ENCODE measurements around the gene TSC22D1.

DNA sequence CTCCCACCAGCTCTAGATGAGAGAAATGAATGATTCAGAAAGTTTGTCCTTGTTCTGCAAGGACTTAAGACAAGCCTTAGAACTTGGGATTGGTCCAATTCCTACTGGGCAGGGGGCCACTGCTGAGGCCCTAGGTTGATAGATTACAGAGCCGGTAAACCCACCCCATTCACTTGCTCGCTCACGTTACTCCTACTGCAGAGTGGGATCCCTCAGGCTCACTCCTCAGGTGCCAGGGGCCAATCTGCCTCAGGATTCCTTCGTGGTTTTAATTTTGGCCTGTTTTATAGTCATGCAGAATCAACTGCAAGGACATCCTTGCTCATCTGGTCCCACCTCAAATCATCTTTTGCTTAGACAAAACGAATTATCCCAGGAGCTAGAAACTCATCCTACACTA lies 143.5 kb downstream of the TSC22D1 start:
- TF ChIP-seq, protein P1, sequence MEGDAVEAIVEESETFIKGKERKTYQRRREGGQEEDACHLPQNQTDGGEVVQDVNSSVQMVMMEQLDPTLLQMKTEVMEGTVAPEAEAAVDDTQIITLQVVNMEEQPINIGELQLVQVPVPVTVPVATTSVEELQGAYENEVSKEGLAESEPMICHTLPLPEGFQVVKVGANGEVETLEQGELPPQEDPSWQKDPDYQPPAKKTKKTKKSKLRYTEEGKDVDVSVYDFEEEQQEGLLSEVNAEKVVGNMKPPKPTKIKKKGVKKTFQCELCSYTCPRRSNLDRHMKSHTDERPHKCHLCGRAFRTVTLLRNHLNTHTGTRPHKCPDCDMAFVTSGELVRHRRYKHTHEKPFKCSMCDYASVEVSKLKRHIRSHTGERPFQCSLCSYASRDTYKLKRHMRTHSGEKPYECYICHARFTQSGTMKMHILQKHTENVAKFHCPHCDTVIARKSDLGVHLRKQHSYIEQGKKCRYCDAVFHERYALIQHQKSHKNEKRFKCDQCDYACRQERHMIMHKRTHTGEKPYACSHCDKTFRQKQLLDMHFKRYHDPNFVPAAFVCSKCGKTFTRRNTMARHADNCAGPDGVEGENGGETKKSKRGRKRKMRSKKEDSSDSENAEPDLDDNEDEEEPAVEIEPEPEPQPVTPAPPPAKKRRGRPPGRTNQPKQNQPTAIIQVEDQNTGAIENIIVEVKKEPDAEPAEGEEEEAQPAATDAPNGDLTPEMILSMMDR (IDR thresholded peaks at IDR 0.05): no peak
- TF ChIP-seq POLR2A (IDR thresholded peaks at IDR 0.05): no peak
